K562 (cell line): ENCODE results near the gene ANO10.

Experiments used
- EP300 ChIP-seq: IDR thresholded peaks from 2 replicates; pipeline ENCODE4 v1.6.1; 2012; ENCODE audit warnings: low read length, improper control_type of control experiment
- FIP1L1 ChIP-seq: fragments of 200-400 bp; formaldehyde crosslinking; IDR thresholded peaks from 2 replicates; pipeline ENCODE4 v1.6.1; 2018; ENCODE audit warnings: mild to moderate bottlenecking, low read depth, low read length; ENCODE audit not compliant: poor library complexity, severe bottlenecking
- PML ChIP-seq: IDR thresholded peaks from 2 replicates; pipeline ENCODE4 v1.6.1; 2012; ENCODE audit warnings: low read length, inconsistent platforms
- POLR2AphosphoS5 ChIP-seq: IDR thresholded peaks from 2 replicates; pipeline ENCODE4 v1.6.1; 2011; ENCODE audit warnings: mild to moderate bottlenecking, low read depth, low read length, moderate library complexity; ENCODE audit not compliant: control insufficient read depth, insufficient read depth
- PTBP1 ChIP-seq: fragments of 200-400 bp; formaldehyde crosslinking; IDR thresholded peaks from 2 replicates; pipeline ENCODE4 v1.6.1; 2017; ENCODE audit warnings: low read depth, low read length
- SMARCC2 ChIP-seq: fragments of 450-650 bp; IDR thresholded peaks from 2 replicates; pipeline ENCODE4 v1.6.1; 2017; ENCODE audit warnings: antibody characterized with exemption, moderate library complexity, mild to moderate bottlenecking, low read depth
- TAF1 ChIP-seq: IDR thresholded peaks from 2 replicates; pipeline ENCODE4 v1.6.1; 2011; ENCODE audit warnings: mild to moderate bottlenecking, low read length, moderate library complexity; ENCODE audit not compliant: insufficient read depth, control insufficient read depth, severe bottlenecking; ENCODE audit errors: extremely low read depth
- TF ChIP-seq, protein P1 (sequence below): fragments of 450-650 bp; IDR thresholded peaks from 2 replicates; pipeline ENCODE4 v1.6.1; 2016; ENCODE audit warnings: low read depth
- TF ChIP-seq, protein P2 (sequence below), 2 experiments: fragments of 450-650 bp in 1 of 2; sonication (generic) in 1 of 2; formaldehyde crosslinking in 1 of 2; IDR thresholded peaks; 2 replicates each; pipeline versions ENCODE4 v1.7.1 to v1.9.0; 2016 to 2022; ENCODE audit warnings: inconsistent platforms in 1 of 2, mild to moderate bottlenecking in 1 of 2, missing genetic modification reagents in 1 of 2

DNA sequence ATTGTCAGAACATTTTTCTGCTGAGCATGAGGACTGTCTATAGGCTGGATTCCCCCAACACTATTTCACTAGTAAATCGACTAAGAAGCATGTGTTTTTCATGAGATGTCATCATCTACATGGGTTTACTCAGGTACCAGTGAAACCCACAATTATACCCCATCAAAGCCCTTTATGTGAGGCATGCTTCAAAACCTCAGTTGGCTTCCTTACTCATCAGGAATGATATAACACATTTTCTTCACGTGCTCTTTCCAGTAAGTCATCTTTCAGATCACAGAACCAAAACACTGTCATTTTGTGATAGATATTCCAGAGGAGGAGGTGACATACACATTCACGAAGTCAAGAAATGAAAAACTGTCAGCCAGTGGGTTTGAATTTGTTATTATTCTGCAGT, 116.5 kb downstream of the ANO10 start:
- TF ChIP-seq PTBP1 = no peak
- no peak for TF ChIP-seq EP300
- TF ChIP-seq FIP1L1 = no peak
- no peak for TF ChIP-seq SMARCC2
- no peak for TF ChIP-seq POLR2AphosphoS5
- no peak for TF ChIP-seq PML
- no peak for TF ChIP-seq TAF1
- TF ChIP-seq, protein P1, sequence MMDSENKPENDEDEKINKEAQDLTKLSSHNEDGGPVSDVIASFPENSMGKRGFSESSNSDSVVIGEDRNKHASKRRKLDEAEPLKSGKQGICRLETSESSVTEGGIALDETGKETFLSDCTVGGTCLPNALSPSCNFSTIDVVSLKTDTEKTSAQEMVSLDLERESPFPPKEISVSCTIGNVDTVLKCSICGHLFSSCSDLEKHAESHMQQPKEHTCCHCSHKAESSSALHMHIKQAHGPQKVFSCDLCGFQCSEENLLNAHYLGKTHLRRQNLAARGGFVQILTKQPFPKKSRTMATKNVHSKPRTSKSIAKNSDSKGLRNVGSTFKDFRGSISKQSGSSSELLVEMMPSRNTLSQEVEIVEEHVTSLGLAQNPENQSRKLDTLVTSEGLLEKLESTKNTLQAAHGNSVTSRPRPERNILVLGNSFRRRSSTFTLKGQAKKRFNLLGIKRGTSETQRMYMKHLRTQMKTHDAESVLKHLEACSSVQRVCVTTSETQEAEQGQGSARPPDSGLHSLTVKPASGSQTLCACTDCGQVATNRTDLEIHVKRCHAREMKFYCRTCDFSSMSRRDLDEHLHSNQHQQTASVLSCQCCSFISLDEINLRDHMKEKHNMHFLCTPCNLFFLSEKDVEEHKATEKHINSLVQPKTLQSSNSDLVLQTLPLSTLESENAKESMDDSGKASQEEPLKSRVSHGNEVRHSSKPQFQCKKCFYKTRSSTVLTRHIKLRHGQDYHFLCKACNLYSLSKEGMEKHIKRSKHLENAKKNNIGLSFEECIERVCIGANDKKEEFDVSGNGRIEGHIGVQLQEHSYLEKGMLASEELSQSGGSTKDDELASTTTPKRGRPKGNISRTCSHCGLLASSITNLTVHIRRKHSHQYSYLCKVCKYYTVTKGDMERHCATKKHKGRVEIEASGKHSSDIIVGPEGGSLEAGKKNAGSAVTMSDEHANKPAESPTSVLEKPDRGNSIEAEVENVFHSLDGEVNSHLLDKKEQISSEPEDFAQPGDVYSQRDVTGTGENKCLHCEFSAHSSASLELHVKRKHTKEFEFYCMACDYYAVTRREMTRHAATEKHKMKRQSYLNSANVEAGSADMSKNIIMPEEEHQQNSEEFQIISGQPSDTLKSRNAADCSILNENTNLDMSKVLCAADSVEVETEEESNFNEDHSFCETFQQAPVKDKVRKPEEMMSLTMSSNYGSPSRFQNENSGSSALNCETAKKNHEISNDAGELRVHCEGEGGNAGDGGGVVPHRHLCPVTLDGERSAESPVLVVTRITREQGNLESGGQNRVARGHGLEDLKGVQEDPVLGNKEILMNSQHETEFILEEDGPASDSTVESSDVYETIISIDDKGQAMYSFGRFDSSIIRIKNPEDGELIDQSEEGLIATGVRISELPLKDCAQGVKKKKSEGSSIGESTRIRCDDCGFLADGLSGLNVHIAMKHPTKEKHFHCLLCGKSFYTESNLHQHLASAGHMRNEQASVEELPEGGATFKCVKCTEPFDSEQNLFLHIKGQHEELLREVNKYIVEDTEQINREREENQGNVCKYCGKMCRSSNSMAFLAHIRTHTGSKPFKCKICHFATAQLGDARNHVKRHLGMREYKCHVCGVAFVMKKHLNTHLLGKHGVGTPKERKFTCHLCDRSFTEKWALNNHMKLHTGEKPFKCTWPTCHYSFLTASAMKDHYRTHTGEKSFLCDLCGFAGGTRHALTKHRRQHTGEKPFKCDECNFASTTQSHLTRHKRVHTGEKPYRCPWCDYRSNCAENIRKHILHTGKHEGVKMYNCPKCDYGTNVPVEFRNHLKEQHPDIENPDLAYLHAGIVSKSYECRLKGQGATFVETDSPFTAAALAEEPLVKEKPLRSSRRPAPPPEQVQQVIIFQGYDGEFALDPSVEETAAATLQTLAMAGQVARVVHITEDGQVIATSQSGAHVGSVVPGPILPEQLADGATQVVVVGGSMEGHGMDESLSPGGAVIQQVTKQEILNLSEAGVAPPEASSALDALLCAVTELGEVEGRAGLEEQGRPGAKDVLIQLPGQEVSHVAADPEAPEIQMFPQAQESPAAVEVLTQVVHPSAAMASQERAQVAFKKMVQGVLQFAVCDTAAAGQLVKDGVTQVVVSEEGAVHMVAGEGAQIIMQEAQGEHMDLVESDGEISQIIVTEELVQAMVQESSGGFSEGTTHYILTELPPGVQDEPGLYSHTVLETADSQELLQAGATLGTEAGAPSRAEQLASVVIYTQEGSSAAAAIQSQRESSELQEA = no peak
- TF ChIP-seq, protein P2, sequence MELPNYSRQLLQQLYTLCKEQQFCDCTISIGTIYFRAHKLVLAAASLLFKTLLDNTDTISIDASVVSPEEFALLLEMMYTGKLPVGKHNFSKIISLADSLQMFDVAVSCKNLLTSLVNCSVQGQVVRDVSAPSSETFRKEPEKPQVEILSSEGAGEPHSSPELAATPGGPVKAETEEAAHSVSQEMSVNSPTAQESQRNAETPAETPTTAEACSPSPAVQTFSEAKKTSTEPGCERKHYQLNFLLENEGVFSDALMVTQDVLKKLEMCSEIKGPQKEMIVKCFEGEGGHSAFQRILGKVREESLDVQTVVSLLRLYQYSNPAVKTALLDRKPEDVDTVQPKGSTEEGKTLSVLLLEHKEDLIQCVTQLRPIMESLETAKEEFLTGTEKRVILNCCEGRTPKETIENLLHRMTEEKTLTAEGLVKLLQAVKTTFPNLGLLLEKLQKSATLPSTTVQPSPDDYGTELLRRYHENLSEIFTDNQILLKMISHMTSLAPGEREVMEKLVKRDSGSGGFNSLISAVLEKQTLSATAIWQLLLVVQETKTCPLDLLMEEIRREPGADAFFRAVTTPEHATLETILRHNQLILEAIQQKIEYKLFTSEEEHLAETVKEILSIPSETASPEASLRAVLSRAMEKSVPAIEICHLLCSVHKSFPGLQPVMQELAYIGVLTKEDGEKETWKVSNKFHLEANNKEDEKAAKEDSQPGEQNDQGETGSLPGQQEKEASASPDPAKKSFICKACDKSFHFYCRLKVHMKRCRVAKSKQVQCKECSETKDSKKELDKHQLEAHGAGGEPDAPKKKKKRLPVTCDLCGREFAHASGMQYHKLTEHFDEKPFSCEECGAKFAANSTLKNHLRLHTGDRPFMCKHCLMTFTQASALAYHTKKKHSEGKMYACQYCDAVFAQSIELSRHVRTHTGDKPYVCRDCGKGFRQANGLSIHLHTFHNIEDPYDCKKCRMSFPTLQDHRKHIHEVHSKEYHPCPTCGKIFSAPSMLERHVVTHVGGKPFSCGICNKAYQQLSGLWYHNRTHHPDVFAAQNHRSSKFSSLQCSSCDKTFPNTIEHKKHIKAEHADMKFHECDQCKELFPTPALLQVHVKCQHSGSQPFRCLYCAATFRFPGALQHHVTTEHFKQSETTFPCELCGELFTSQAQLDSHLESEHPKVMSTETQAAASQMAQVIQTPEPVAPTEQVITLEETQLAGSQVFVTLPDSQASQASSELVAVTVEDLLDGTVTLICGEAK (IDR thresholded peaks at IDR 0.05) = no peak
- TF ChIP-seq, protein P2 (CRISPR knock-in tag; IDR thresholded peaks at IDR 0.05) = no peak
